SK-N-SH (cell line): ENCODE measurements around the gene STRIT1. TPM values are rescaled to one million over a fixed set of nuclear protein-coding genes. Genes with fewer than 3 reads are reported as not detected.

Experiments
- CTCF ChIA-PET: fragments of 300-600, 350-600 bp; formaldehyde crosslinking; extraction: SDS; loops from one replicate; lab custom pipeline; 2021; lab: Yijun Ruan, JAX
- POLR2A ChIA-PET: fragments of 350-600 bp; sonication (Branson Sonifier 250); formaldehyde crosslinking; extraction: SDS; loops from one replicate; lab custom pipeline; 2020; ENCODE audit warnings: antibody characterized with exemption, inconsistent platforms; lab: Yijun Ruan, JAX
- DNase-seq: peaks from one replicate; pipeline ENCODE4 v3.0.0; 2012
- H2AFZ ChIP-seq: fragments of 200-600 bp; sonication (generic); 2 replicates; pipeline ENCODE4 v1.8.1; 2016; ENCODE audit warnings: antibody characterized with exemption, mild to moderate bottlenecking, low read depth
- H3F3A ChIP-seq: fragments of 200-600 bp; sonication (generic); replicated peaks from 2 replicates; pipeline ENCODE3; 2016; ENCODE audit warnings: antibody characterized with exemption, mild to moderate bottlenecking; ENCODE audit not compliant: insufficient read depth
- H3K27ac ChIP-seq, 2 experiments: fragments of 200-500 bp in 1 of 2; fragments of 200-600 bp in 1 of 2; sonication (Bioruptor generic) in 1 of 2; sonication (generic), shearing (Covaris generic) in 1 of 2; 2 replicates each; pipeline versions ENCODE4 v1.5.1 to v1.6.1; 2014 to 2016; ENCODE audit warnings: low read depth in 2 of 2, inconsistent platforms in 1 of 2, low read length in 1 of 2, mild to moderate bottlenecking in 1 of 2, mixed read lengths in 1 of 2
- H3K27me3 ChIP-seq: fragments of 200-600 bp; sonication (generic), shearing (Covaris generic); 2 replicates; pipeline ENCODE4 v1.6.1; 2016; ENCODE audit warnings: mixed run types; ENCODE audit not compliant: insufficient read depth
- H3K36me3 ChIP-seq, 2 experiments: fragments of 200-500 bp in 1 of 2; fragments of 200-600 bp in 1 of 2; sonication (Bioruptor generic) in 1 of 2; sonication (generic) in 1 of 2; replicated peaks in 1 of 2; 2 replicates each; pipeline versions ENCODE3 to v1.5.1; 2014 to 2016; ENCODE audit warnings: low read length in 1 of 2, mild to moderate bottlenecking in 1 of 2; ENCODE audit not compliant: insufficient read depth in 2 of 2, control insufficient read depth in 1 of 2
- H3K4me1 ChIP-seq, 2 experiments: fragments of 200-500 bp in 1 of 2; fragments of 200-600 bp in 1 of 2; sonication (Bioruptor generic) in 1 of 2; sonication (generic), shearing (Covaris generic) in 1 of 2; 2 replicates each; pipeline versions ENCODE4 v1.5.1 to v1.6.1; 2014 to 2016; ENCODE audit warnings: low read depth in 1 of 2, low read length in 1 of 2, mixed run types in 1 of 2; ENCODE audit not compliant: insufficient read depth in 2 of 2, control insufficient read depth in 1 of 2
- H3K4me2 ChIP-seq: fragments of 200-600 bp; sonication (generic), shearing (Covaris generic); 2 replicates; pipeline ENCODE4 v1.6.1; 2017; ENCODE audit warnings: mixed run types
- H3K4me3 ChIP-seq, 2 experiments: fragments of 200-500 bp in 1 of 2; fragments of 200-600 bp in 1 of 2; sonication (Bioruptor generic) in 1 of 2; sonication (generic), shearing (Covaris generic) in 1 of 2; 2 replicates each; pipeline versions ENCODE4 v1.5.1 to v1.8.1; 2014 to 2016; ENCODE audit warnings: low read depth in 2 of 2, inconsistent platforms in 1 of 2, low read length in 1 of 2, mild to moderate bottlenecking in 1 of 2, mixed read lengths in 1 of 2, moderate library complexity in 1 of 2
- H3K79me2 ChIP-seq: fragments of 200-600 bp; sonication (generic); 2 replicates; pipeline ENCODE4 v1.8.1; 2017; ENCODE audit warnings: mild to moderate bottlenecking; ENCODE audit not compliant: insufficient read depth
- H3K9ac ChIP-seq: fragments of 200-600 bp; sonication (generic); 2 replicates; pipeline ENCODE4 v1.6.1; 2017; ENCODE audit warnings: mixed run types
- H3K9me2 ChIP-seq: fragments of 200-600 bp; sonication (generic); 2 replicates; pipeline ENCODE4 v1.6.1; 2017; ENCODE audit warnings: mixed run types
- H3K9me3 ChIP-seq: fragments of 200-600 bp; sonication (generic); 2 replicates; pipeline ENCODE4 v1.6.1; 2017; ENCODE audit warnings: mixed run types, mild to moderate bottlenecking, moderate library complexity
- H4K20me1 ChIP-seq: fragments of 200-600 bp; sonication (generic); 2 replicates; pipeline ENCODE4 v1.6.1; 2017; ENCODE audit warnings: mild to moderate bottlenecking, mixed run types; ENCODE audit not compliant: insufficient read depth
- EP300 ChIP-seq, 2 experiments: IDR thresholded peaks; 2 replicates each; pipeline versions ENCODE4 v1.4.0 to v1.6.1; 2012; ENCODE audit warnings: borderline replicate concordance in 1 of 2, low read depth in 1 of 2, low read length in 1 of 2
- FOXJ3 ChIP-seq: sonication (generic); formaldehyde crosslinking; IDR thresholded peaks from 2 replicates; pipeline ENCODE4 v1.5.1; 2020; ENCODE audit warnings: mild to moderate bottlenecking, missing genetic modification reagents
- GABPA ChIP-seq: IDR thresholded peaks from 2 replicates; pipeline ENCODE4 v1.4.0; 2012; ENCODE audit warnings: low read depth, mild to moderate bottlenecking
- GATA2 ChIP-seq: sonication (generic); formaldehyde crosslinking; IDR thresholded peaks from 2 replicates; pipeline ENCODE4 v1.5.0; 2020; ENCODE audit warnings: mild to moderate bottlenecking, missing genetic modification reagents
- MEF2A ChIP-seq: IDR thresholded peaks from 2 replicates; pipeline ENCODE4 v1.4.0; 2012; ENCODE audit warnings: low read depth, borderline replicate concordance
- NFIC ChIP-seq: IDR thresholded peaks from 2 replicates; pipeline ENCODE4 v1.4.0; 2012; ENCODE audit warnings: borderline replicate concordance
- RAD21 ChIP-seq: IDR thresholded peaks from 2 replicates; pipeline ENCODE4 v1.6.1; 2012; ENCODE audit warnings: mild to moderate bottlenecking, low read length
- REST ChIP-seq: IDR thresholded peaks from 2 replicates; pipeline ENCODE4 v1.6.1; 2012; ENCODE audit warnings: mild to moderate bottlenecking, low read depth, low read length, moderate library complexity
- SMC3 ChIP-seq: IDR thresholded peaks from 2 replicates; pipeline ENCODE4 v1.6.1; 2012; ENCODE audit warnings: low read depth, low read length, improper control_type of control experiment
- TAF1 ChIP-seq: IDR thresholded peaks from 2 replicates; pipeline ENCODE4 v1.6.1; 2012; ENCODE audit warnings: low read depth, mild to moderate bottlenecking, low read length, moderate library complexity, borderline replicate concordance
- TEAD4 ChIP-seq: IDR thresholded peaks from 2 replicates; pipeline ENCODE4 v1.4.0; 2012; ENCODE audit warnings: mild to moderate bottlenecking, borderline replicate concordance; ENCODE audit not compliant: insufficient read depth
- USF1 ChIP-seq: IDR thresholded peaks from 2 replicates; pipeline ENCODE4 v1.4.0; 2012; ENCODE audit warnings: low read depth, borderline replicate concordance
- WGBS: methylation state at CpG from one replicate; pipeline ENCODE4 v1.1.6; 2017; ENCODE audit warnings: low lambda C conversion rate; 5-methylcytosine and 5-hydroxymethylcytosine counted together
- polyA plus RNA-seq, 3 experiments: library from polyadenylated mRNA; depleted of rRNA; stranded (reverse); fragments of >200 nt; gene quantifications; 2 replicates each; pipeline ENCODE4 v1.2.3, GENCODE V29; 2012

The STRIT1 gene
- polyA plus RNA-seq, 1 of the 3 experiments (the other 2 are of a cell fraction), result not detected

- CTCF ChIA-PET, result interaction anchor here (0.8 to 1.4 kb wide), 3 partner anchors 37 to 372 kb away, joined by 3 to 4 read pairs (median 3); no protein-coding TSS in a partner anchor
- TF ChIP-seq EP300 (IDR thresholded peaks at IDR 0.05; ENCODE audit: borderline replicate concordance in 1 of 2, low read depth in 1 of 2, low read length in 1 of 2) (peak in 1 of 2 experiments; percentile 32; a peak in 1 of 4 replicates), GATA2 (peak; percentile 61), SMC3 (no peak)
- POLR2A ChIA-PET, result no interaction called here
- Histone ChIP-seq H4K20me1 (no peaks in the 10 kb centered on the region), H3K79me2 (no peaks in the 10 kb centered on the region), H3K36me3 (no peaks in the 10 kb centered on the region), H3K27ac (peak overlapping the region in 1 of 2 experiments; percentile 71; a peak in 2 of 4 replicates), H3K9me3 (no peaks in the 10 kb centered on the region), H3K27me3 (no peaks in the 10 kb centered on the region), H3K4me2 (no peak overlapping the region), H3K9ac (no peak overlapping the region), H2AFZ (no peak overlapping the region), H3F3A (no peaks in the 10 kb centered on the region), H3K4me3 (no peak overlapping the region), H3K4me1 (peaks cover 0 to 46% of the 10 kb centered on the region in 2 experiments; a peak in 2 of 4 replicates), H3K9me2 (no peaks in the 10 kb centered on the region)
- no peak for DNase-seq
- 82% methylated on average over 6 of the region's 6 CpGs for WGBS
Observed at GRCh38 chr3:155329513-155330048, 36.1 kb upstream of the STRIT1 start.

GRCh38 chr3:155327871-155328270, 34.4 kb upstream of the STRIT1 start:
- CTCF ChIA-PET, result interaction anchor here (0.6 to 1.5 kb wide), 2 partner anchors 374 to 568 kb away, joined by 3 read pairs; no protein-coding TSS in a partner anchor
- 76% methylated on average over 2 of the region's 2 CpGs for WGBS
- Histone ChIP-seq H3F3A (no peaks in the 10 kb centered on the region), H2AFZ (no peak overlapping the region), H4K20me1 (no peaks in the 10 kb centered on the region), H3K4me2 (no peak overlapping the region), H3K27ac (no peak overlapping the region)
- no peak for DNase-seq
- TF ChIP-seq FOXJ3 (CRISPR knock-in tag) (no peak), RAD21 (no peak), NFIC (no peak), USF1 (no peak), TEAD4 (no peak), TAF1 (no peak), MEF2A (no peak), REST (no peak), GABPA (no peak)
- TF ChIP-seq, all 33 proteins: peak for 0
- no peaks in the 10 kb centered on the region for H3K27me3 ChIP-seq
- H3K9me3 ChIP-seq, result no peaks in the 10 kb centered on the region
- H3K4me1 ChIP-seq, result peaks cover 0 to 31% of the 10 kb centered on the region in 2 experiments; a peak in 2 of 4 replicates
- POLR2A ChIA-PET, result no interaction called here
- H3K36me3 ChIP-seq, result no peaks in the 10 kb centered on the region
- no peak overlapping the region for H3K4me3 ChIP-seq
- no peaks in the 10 kb centered on the region for H3K9me2 ChIP-seq
- H3K9ac ChIP-seq, result no peak overlapping the region
- no peaks in the 10 kb centered on the region for H3K79me2 ChIP-seq
